ENCODE data around the gene ENAH.
"Not testable (repeated sequence)": the region's sequence is repeated elsewhere in the genome, so short reads cannot be mapped to it uniquely, and the experiment has no call there.

ENAH gene

GRCh38 chr1:225493591-225494246 is 159.2 kb downstream of the ENAH start:
- DNase-seq (ENCODE audit: low read depth): no peak

- DNase-seq (ENCODE audit: low read depth): no peak
Observed at GRCh38 chr1:225488676-225489075, 164.2 kb downstream of the ENAH start.

GRCh38 chr1:225486856-225487255 is 166.1 kb downstream of the ENAH start:
- no peak for DNase-seq (ENCODE audit: low read depth)

GRCh38 chr1:225485991-225486530 is 166.9 kb downstream of the ENAH start:
- no peak for DNase-seq (ENCODE audit: low read depth)

GRCh38 chr1:225485226-225485625 is 167.7 kb downstream of the ENAH start:
- no peak for DNase-seq (ENCODE audit: low read depth)

- DNase-seq (ENCODE audit: low read depth): no peak
Observed at GRCh38 chr1:225484657-225485214, 168.2 kb downstream of the ENAH start.

GRCh38 chr1:225483818-225484656 is 168.9 kb downstream of the ENAH start:
- DNase-seq (ENCODE audit: low read depth): no peak

GRCh38 chr1:225482421-225482950 is 170.4 kb downstream of the ENAH start:
- peak; percentile 52 for DNase-seq (ENCODE audit: low read depth)

- no peak for DNase-seq (ENCODE audit: low read depth)
Observed at GRCh38 chr1:225481738-225482137, 171.2 kb downstream of the ENAH start.

- peak; percentile 36 for DNase-seq (ENCODE audit: low read depth)
Observed at GRCh38 chr1:225480825-225481434, 172.0 kb downstream of the ENAH start.

- DNase-seq (ENCODE audit: low read depth): no peak
Observed at GRCh38 chr1:225479996-225480720, 172.8 kb downstream of the ENAH start.

GRCh38 chr1:225479341-225479740 is 173.6 kb downstream of the ENAH start:
- no peak for DNase-seq (ENCODE audit: low read depth)

GRCh38 chr1:225477296-225477911 is 175.5 kb downstream of the ENAH start:
- DNase-seq (ENCODE audit: low read depth): no peak

GRCh38 chr1:225476538-225476988 is 176.4 kb downstream of the ENAH start:
- peak; percentile 42 for DNase-seq (ENCODE audit: low read depth)

- DNase-seq (ENCODE audit: low read depth): no peak
Observed at GRCh38 chr1:225476100-225476511, 176.8 kb downstream of the ENAH start.

- peak; percentile 62 for DNase-seq (ENCODE audit: low read depth)
Observed at GRCh38 chr1:225474986-225475820, 177.7 kb downstream of the ENAH start.

- no peak for DNase-seq (ENCODE audit: low read depth)
Observed at GRCh38 chr1:225474439-225474985, 178.4 kb downstream of the ENAH start.

- not testable (repeated sequence) for DNase-seq (ENCODE audit: low read depth)
Observed at GRCh38 chr1:225473676-225474438, 179.1 kb downstream of the ENAH start.

GRCh38 chr1:225473266-225473665 is 179.7 kb downstream of the ENAH start:
- DNase-seq (ENCODE audit: low read depth): not testable (repeated sequence)
